A172 (cell line): ENCODE results near the gene ANKRD11. TPM values are rescaled to one million over a fixed set of nuclear protein-coding genes. Genes with fewer than 3 reads are reported as not detected.
"Not testable (repeated sequence)": the region's sequence is repeated elsewhere in the genome, so short reads cannot be mapped to it uniquely, and the experiment has no call there.

Experiments
- DNase-seq: peaks from one replicate; pipeline ENCODE4 v3.0.0-alpha.2; 2015; ENCODE audit warnings: low spot score
- total RNA-seq: library from RNA; depleted of rRNA; stranded (reverse); fragments of >200 nt; shearing (Covaris generic); gene quantifications from 2 replicates; pipeline ENCODE4 v1.2.3, GENCODE V29; 2014

Gene ANKRD11
- total RNA-seq, 1 experiment from 2014 or later = 61.6 TPM

- no peak for DNase-seq
Observed at GRCh38 chr16:89452925-89453324, 37.4 kb downstream of the ANKRD11 start.

- DNase-seq = no peak
Observed at GRCh38 chr16:89452241-89452640, 38.1 kb downstream of the ANKRD11 start.

DNA sequence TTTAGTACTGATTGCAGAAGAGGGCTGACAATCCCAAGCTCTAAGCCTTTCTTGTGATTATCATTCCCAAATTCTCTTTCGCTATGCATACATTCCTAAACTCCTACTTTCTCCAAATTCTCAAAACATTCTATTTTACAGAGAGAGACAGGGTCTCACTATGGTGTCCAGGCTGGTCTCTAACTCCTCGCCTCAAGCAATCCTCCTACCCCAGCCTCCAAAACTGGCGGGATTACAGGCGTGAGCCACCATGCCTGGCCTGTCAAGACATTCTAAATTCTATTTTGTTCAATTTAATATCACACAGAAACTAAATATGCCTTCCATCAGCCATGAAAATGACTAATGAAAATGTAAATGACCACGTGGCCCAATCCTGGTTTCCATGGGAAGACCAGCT, 39.8 kb downstream of the ANKRD11 start:
- DNase-seq = no peak

DNA sequence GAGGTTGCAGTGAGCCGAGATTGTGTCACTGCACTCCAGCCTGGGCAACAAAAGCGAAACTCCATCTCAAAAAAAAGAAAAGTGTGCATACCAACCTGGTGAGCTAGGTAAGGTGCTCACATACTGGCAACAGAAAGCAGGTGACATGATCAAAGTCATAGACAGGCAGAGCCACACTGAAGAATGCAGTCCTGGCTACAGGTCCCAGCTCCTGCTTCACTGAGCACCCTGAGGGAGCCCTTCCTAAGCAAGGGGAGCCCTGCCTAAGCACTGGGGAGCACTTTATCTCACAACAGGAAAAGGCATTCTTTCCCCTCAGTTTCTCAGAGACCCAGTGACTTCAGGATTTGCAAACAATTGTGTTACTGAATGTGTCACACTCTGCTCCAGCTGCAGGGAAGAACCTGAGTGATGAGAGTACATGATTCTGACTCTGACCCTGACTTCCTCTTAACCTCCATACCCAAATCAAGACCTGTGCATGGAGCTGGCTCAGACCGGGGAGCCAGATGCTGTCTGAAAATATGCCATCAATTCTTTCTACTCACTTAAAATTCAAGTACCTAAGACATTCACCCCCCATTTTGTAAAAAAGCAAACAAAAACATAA, 40.5 kb downstream of the ANKRD11 start:
- DNase-seq = no peak

DNA sequence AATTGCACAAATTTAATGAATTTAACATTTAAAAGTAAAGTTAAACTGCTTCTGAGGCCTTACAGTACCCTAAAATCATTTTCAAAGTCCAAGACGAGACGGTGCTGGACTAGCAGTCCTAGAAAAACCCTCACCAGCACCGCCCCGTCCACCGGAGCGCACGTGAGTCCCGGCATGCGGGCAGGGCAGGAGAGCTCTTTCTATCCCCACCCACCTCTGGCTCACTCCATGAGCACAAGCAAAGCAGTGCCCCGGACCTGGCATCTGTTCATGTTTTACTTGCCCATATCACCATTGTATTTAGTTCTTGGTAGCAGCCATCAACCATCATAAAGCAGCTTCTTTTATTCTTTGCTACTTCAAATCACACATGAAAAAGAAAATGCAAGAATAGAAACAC, 41.7 kb downstream of the ANKRD11 start:
- no peak for DNase-seq

- DNase-seq = no peak
Observed at GRCh38 chr16:89446975-89447293, 43.4 kb downstream of the ANKRD11 start.

GRCh38 chr16:89446136-89446974, 44.0 kb downstream of the ANKRD11 start:
- DNase-seq = no peak

DNA sequence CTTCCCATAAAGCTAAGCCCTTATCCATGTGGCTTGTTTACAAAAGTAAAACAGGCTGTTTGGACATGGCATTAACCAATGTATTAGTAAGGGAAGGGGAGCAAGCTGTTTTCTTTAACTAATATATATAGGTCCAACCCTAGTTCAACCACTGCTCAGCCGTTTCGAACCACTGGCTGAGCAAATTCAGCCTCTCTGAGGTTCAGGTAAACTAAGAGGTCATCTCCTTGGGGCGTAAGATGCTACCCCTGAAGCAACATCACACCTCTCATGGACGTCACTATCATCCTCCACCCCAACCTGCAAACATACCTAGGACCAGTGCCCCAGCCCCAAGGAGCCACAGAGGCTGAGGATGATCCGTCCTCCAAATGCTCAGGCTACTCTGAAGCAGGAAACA, 45.2 kb downstream of the ANKRD11 start:
- no peak for DNase-seq

DNA sequence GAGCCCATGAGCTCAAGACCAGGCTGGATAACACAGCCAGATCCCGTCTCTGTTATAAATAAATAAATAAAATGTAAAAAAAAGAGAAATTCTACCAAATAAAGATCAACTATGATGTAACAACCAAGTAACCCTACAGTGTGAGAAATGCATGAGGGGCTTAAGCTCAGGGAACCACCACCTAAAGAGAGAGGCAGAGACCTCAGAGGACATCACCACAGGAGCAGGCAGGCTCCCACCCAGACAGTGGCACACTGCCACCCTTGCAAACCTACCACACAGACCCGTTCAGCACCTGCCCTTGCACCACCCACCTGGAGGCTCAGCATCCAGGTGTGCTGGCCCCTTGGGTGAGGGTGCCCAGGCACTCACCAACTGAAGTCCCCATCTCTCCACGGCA, 45.6 kb downstream of the ANKRD11 start:
- DNase-seq = no peak

DNA sequence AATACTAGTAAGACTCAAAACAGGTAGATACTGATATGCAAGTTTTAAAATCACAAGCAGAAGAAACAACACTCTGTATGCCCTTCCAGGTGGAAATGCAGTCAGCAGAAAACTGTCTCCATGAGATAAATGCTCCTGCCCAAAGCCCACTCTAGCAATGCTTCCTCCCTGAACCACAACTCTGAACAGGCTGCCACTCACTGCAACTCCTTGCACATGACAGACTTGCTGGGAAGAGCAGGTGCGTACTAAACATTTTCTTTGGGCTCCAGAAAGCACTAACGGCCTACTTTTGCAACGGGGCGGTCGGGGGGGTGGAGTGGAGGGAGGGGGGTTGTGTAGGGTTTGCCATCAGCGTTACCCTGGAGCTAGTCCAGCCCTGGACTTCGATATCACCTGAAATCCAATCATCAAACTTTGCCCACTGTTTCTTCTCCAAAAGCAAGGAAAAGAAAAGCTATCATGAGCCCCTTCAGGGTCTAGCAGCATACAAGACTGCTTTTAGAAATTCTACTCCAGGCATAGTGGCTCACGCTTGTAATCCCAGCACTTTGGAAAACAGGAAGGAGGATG, 46.1 kb downstream of the ANKRD11 start:
- DNase-seq = no peak

- no peak for DNase-seq
Observed at GRCh38 chr16:89443727-89444084, 46.7 kb downstream of the ANKRD11 start.

- peak; percentile 73 for DNase-seq
Observed at GRCh38 chr16:89442990-89443726, 47.2 kb downstream of the ANKRD11 start.

DNA sequence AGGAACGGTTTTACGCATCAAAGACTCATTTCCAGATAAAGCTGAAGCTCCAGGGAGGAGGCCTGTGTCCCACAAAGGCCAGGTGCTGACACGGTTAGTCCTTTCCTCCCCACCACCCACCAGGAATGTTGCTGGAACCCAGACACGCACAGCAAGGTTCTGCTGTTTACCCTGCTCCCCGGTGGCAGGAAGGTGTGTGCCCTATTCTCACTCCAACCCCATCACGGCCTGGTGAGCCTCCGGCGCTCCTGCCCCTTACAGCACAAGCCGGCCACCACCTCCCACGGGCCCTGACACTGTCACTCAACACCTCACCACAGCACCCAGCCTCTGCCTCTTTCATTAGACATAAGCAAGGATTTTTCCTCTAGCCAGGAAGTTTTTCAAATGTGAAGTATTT, 47.8 kb downstream of the ANKRD11 start:
- no peak for DNase-seq

DNA sequence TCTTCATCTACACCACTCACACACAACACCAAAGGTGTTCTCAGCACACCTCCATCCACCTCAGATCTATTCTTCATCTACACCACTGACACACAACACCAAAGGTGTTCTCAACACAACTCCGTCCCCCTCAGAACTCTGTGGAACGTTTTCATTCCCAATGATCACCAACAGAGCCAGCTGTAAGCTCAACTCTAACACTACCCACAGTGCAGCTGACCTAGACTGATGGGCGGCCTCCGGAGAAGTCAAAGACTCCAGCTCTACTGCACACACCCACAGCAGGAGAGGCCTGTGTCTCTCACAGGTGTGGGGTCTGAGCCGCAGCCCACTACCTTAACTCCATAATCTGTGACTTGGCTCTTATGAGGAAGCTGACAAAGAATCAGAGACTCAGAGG, 50.7 kb downstream of the ANKRD11 start:
- no peak for DNase-seq

DNA sequence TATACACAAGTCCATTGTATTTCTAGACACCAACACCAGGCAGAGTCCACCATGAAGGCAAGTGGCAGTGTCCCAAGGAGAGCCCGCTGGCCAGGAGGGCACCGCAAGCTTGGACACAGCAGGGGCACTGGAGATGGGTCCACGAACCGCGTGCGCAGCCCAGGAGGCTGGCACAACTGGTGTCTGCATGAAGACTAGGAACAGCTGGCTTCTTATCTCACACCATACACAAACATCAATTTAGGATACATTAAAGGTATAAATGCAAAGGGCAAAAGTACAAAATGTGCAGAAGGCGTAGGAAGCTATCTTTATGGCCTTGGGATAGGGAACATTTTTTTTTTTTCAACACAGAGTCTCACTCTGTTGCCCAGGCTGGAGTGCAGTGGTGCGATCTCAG, 52.4 kb downstream of the ANKRD11 start:
- DNase-seq = no peak

DNA sequence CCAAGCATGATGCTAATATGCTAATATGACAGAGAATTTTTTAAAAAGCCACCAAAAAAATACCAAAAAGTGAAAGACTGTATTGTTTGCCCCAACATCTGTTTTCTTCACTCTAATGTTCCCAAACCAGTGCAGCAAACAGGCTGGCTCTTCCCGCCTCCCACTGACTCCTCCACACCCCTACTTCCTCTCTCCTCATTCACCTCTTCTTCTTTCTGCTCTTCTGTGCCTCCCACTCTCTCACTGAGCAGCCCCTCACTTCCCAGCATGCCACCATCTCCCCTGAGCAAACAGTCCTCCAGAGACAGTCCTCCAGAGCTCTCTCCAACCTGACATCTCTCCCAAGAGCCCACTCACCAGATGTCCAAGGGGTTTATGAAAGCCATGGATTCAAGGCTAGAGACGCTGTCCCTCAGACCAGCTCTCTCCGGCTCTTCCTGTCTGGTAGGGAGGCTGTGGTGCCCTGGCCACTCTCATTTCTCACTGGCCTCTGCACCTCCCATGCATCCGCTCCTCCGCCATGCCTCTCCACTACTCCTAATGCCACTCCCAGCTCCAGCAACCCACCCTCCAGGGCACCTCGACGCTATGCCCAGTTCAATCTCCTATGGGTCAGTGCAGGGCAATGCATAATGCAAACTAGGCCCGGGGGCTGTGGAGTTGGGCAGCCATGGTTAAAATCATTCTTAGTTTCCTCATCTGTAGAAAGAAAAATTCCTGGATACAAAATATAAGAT, 52.9 kb downstream of the ANKRD11 start:
- no peak for DNase-seq

- DNase-seq = no peak
Observed at GRCh38 chr16:89436366-89436765, 54.0 kb downstream of the ANKRD11 start.

DNA sequence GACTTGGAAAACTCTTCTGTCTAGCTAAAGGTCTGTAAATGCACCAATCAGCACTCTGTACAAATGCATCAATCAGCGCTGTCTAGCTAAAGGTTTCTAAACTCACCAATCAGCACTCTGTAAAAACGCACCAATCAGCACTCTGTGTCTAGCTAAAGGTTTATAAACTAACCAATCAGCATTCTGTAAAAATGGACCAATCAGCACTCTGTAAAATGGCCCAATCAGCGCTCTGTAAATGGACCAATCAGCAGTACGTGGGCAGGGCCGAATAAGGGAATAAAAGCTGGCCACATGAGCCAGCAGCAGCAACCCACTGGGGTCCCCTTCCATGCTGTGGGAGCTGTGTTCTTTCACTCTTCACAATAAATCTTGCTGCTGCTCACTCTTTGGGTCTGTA, 55.3 kb downstream of the ANKRD11 start:
- not testable (repeated sequence) for DNase-seq

- no peak for DNase-seq
Observed at GRCh38 chr16:89434490-89434889, 55.9 kb downstream of the ANKRD11 start.

- DNase-seq = not testable (repeated sequence)
Observed at GRCh38 chr16:89433363-89433984, 56.9 kb downstream of the ANKRD11 start.

- DNase-seq = no peak
Observed at GRCh38 chr16:89431630-89432029, 58.7 kb downstream of the ANKRD11 start.
